Tibial artery (tissue), 4 donors: Measurements from ENCODE around the gene CTSD.

Experiments
- DNase-seq, 2 donors: peaks; one replicate each; pipeline ENCODE4 v3.0.0-alpha.2; 2019
- H3K27ac ChIP-seq, 2 donors: fragments of 200-600 bp; sonication (generic) in 1 of 2; 1 replicate in 1 of 2; 2 replicates in 1 of 2; pipeline ENCODE4 v1.5.1; 2018 to 2019; ENCODE audit warnings: mild to moderate bottlenecking in 1 of 2
- H3K27me3 ChIP-seq, 2 donors: fragments of 200-600 bp; sonication (generic) in 1 of 2; one replicate each; pipeline versions ENCODE4 v1.5.1 to v1.6.0; 2016 to 2019
- H3K36me3 ChIP-seq, 3 donors: fragments of 200-600 bp; sonication (generic) in 2 of 3; one replicate each; pipeline ENCODE4 v1.5.1; 2016 to 2019; ENCODE audit warnings: mild to moderate bottlenecking in 2 of 3
- H3K4me1 ChIP-seq, 4 donors: fragments of 200-600 bp; sonication (generic) in 2 of 4; 1 replicate in 3 of 4; 2 replicates in 1 of 4; pipeline ENCODE4 v1.5.1; 2016 to 2019
- H3K4me3 ChIP-seq, 2 donors: fragments of 200-600 bp; sonication (generic) in 1 of 2; 1 replicate in 1 of 2; 2 replicates in 1 of 2; pipeline ENCODE4 v1.5.1; 2018 to 2019; ENCODE audit warnings: mild to moderate bottlenecking in 2 of 2
- H3K9me3 ChIP-seq, 3 donors: fragments of 200-600 bp; sonication (generic) in 1 of 3; one replicate each; pipeline ENCODE4 v1.5.1; 2016 to 2019
- intact Hi-C: fragments of 100-400 bp; cut with DNase I; formaldehyde crosslinking; loops from one replicate; pipeline ENCODE4 v1.15.0; 2023; ENCODE audit warnings: low total_unique reads
- TF ChIP-seq, protein P1 (sequence below), 2 experiments: fragments of 200-600 bp in 1 of 2; fragments of 450-650 bp in 1 of 2; IDR thresholded peaks; one replicate each; pipeline ENCODE4 v1.5.1; 2017 to 2019; ENCODE audit warnings: antibody characterized with exemption in 2 of 2, mild to moderate bottlenecking in 1 of 2, moderate library complexity in 1 of 2

The CTSD gene

DNA sequence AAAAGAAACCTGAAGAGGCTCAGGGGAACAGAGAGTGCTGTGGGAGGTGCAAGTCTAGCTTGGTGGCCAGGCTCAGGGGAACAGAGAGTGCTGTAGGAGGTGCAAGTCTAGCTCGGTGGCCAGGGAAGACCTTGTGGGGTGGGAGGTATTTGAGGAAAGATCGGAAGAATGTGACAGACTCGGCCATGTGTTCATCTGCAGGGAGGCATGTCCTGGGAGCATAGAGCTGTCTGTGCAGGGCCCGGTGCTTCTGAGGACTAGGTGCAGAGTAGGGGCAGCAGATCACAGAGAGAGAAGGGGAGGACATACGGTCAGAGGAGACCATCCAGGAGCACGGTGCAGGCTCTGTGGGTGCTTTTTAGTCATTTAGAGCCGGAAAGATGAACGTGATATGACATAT is 24.2 kb downstream of the CTSD start:
- H3K4me1 ChIP-seq = peaks cover 0 to under 1% (median under 1%) of the 10 kb centered on the region in 4 donors
- peaks cover 0 to 13% (median 9%) of the 10 kb centered on the region in 3 donors for H3K9me3 ChIP-seq
- DNase-seq = peak in 1 of 2 donors; percentile 59
- intact Hi-C loops = no loop called here
- H3K27me3 ChIP-seq = peaks cover 0 to 20% of the 10 kb centered on the region in 2 donors
- no peaks in the 10 kb centered on the region for H3K36me3 ChIP-seq
- no peak overlapping the region for H3K27ac ChIP-seq
- TF ChIP-seq, protein P1, sequence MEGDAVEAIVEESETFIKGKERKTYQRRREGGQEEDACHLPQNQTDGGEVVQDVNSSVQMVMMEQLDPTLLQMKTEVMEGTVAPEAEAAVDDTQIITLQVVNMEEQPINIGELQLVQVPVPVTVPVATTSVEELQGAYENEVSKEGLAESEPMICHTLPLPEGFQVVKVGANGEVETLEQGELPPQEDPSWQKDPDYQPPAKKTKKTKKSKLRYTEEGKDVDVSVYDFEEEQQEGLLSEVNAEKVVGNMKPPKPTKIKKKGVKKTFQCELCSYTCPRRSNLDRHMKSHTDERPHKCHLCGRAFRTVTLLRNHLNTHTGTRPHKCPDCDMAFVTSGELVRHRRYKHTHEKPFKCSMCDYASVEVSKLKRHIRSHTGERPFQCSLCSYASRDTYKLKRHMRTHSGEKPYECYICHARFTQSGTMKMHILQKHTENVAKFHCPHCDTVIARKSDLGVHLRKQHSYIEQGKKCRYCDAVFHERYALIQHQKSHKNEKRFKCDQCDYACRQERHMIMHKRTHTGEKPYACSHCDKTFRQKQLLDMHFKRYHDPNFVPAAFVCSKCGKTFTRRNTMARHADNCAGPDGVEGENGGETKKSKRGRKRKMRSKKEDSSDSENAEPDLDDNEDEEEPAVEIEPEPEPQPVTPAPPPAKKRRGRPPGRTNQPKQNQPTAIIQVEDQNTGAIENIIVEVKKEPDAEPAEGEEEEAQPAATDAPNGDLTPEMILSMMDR (IDR thresholded peaks at IDR 0.05) = no peak
- H3K4me3 ChIP-seq = no peak overlapping the region

DNA sequence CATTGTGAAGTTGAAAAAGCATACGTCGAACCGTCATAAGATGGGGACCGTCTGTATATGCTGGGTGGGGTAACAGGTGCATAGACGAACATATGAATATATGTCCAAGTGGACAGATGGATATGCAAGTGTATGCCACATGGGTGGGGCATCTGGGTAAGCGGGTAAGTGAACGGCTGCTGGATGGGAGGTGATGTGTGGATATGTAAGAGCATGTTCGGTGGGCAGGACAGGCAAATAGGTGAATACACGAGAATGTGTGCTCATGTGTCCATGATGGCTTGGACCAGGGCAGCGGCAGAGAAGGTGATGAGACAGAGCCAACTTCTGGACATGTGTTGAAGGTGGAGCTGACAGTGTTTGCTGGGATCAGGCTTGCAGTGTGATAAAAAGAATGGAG is 25.3 kb downstream of the CTSD start:
- no peak overlapping the region for H3K4me3 ChIP-seq
- DNase-seq = peak in 1 of 2 donors; percentile 40
- H3K27me3 ChIP-seq = peaks cover 0 to 32% of the 10 kb centered on the region in 2 donors
- no peak overlapping the region for H3K27ac ChIP-seq
- H3K36me3 ChIP-seq = no peaks in the 10 kb centered on the region
- intact Hi-C loops = no loop called here
- H3K9me3 ChIP-seq = peaks cover 0 to 13% (median 9%) of the 10 kb centered on the region in 3 donors
- TF ChIP-seq, protein P1 (IDR thresholded peaks at IDR 0.05) = no peak
- H3K4me1 ChIP-seq = no peaks in the 10 kb centered on the region

DNA sequence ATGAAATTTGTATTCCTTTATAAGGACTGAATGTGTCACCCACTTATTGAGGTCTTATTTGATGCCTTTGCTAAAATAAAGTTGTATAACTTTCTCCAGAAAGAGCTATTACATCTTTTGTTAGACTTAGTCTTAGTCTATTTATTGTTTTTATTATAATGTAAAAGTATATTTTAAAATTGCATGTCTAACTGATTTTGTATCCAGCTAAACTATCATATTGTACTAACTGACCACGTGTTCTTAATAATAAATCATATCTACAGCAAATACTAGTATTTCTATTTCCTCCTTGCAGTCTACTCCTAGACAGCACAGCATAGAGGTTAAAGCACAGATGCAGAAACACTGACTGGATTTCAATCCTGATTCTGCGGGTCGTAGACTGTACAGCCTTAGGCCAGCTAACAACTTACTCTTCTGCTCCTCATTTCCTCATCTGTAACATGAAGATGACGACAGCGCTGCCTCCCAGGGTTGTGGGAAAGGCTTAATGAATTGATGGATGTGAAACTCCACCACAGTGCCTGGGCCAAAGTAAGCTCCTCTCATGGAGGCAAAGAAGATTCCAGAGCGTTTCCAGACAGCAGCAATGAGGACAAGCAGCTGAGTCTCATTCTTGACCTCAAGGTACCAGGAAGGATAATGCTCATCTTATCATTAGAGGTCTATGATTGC is 26.5 kb downstream of the CTSD start:
- Histone ChIP-seq H3K27ac (no peak overlapping the region), H3K4me1 (no peaks in the 10 kb centered on the region), H3K36me3 (no peaks in the 10 kb centered on the region), H3K9me3 (peaks cover 0 to 13% (median 9%) of the 10 kb centered on the region in 3 donors), H3K4me3 (no peak overlapping the region), H3K27me3 (peaks cover 0 to 44% of the 10 kb centered on the region in 2 donors)
- TF ChIP-seq, protein P1 (IDR thresholded peaks at IDR 0.05) = no peak
- intact Hi-C loops = no loop called here
- DNase-seq = peak in 1 of 2 donors; percentile 35

DNA sequence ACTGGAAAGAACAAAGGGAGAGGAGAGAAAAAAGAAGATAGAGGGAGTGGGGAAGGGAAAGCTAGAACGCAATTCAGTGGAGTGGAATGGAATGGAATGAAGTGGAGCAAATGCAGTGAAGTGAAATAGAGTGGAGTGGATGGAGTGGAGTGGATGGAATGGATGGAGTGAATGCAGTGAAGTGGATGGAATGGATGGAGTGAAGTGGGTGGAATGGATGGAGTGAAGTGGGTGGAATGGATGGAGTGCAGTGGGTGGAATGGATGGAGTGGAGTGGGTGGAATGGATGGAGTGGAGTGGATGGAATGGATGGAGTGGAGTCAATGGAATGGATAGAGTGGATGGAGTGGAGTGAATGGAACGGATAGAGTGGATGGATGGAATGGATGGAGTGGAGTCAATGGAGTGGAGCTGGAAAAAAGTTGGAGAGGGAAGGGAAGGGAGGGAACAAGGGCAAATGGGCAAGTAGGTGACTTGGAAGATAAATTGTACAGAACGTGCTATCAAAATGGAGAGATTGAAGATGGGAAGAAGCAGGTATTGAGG is 27.2 kb downstream of the CTSD start:
- H3K27ac ChIP-seq = no peak overlapping the region
- peaks cover 0 to 13% (median 9%) of the 10 kb centered on the region in 3 donors for H3K9me3 ChIP-seq
- TF ChIP-seq, protein P1 (IDR thresholded peaks at IDR 0.05) = no peak
- H3K27me3 ChIP-seq = peaks cover 0 to 48% of the 10 kb centered on the region in 2 donors
- DNase-seq = peak in 1 of 2 donors; percentile 1
- no peaks in the 10 kb centered on the region for H3K4me1 ChIP-seq
- no peak overlapping the region for H3K4me3 ChIP-seq
- H3K36me3 ChIP-seq = no peaks in the 10 kb centered on the region
- intact Hi-C loops = no loop called here

DNA sequence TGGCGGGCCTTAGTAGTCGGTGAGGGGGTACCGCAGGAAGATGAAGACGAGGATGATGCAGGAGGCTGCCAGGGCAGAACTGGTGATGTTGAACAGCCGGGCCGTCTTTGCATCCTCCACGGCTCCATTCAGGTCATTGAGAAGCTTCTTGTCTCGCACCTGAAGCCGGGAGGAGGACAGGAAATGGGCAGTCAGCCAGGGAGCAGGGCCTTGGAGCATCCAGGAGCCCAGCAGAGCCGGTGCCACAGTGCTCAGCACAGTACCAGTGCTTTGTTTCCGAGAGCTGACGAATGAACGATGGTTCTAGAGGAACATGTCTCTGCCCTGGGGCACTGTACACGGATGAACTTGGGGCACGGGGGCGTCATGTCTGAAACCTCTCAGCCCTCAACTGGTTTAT is 28.5 kb downstream of the CTSD start:
- peaks cover 0 to 55% of the 10 kb centered on the region in 2 donors for H3K27me3 ChIP-seq

More for the DNA sequence above, 28.5 kb downstream of the CTSD start:
- H3K27ac ChIP-seq = no peak overlapping the region
- H3K4me1 ChIP-seq = no peaks in the 10 kb centered on the region
- no peak overlapping the region for H3K4me3 ChIP-seq
- TF ChIP-seq, protein P1 (IDR thresholded peaks at IDR 0.05) = no peak
- peaks cover 0 to 13% (median 9%) of the 10 kb centered on the region in 3 donors for H3K9me3 ChIP-seq
- intact Hi-C loops = no loop called here
- H3K36me3 ChIP-seq = no peaks in the 10 kb centered on the region
- no peak for DNase-seq
